ENCODE measurements around the gene MUTYH.

The MUTYH gene

GRCh38 chr1:45348609-45348965, 8.3 kb upstream of the MUTYH start:
- no peak for DNase-seq

DNA sequence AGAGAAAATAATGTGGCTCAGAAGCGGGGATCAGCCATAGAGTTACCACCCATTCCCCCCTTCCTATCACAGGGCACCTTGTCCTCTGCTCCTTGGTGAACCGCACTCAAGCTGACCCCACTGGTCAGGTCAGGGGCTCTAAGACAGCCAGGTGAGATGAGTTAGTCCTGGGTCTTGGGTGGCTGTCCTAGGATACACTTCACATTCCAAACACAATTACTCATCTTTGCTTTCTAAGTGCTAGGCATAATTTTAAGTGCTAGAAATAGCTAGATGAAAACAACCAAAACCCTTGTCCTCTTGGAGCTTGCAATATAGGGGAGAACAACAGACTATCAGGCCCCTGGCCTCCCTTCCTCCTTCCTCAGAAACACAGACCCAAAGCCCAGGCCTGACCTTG, 7.8 kb upstream of the MUTYH start:
- no peak for DNase-seq

GRCh38 chr1:45346473-45346872, 6.2 kb upstream of the MUTYH start:
- no peak for DNase-seq

DNA sequence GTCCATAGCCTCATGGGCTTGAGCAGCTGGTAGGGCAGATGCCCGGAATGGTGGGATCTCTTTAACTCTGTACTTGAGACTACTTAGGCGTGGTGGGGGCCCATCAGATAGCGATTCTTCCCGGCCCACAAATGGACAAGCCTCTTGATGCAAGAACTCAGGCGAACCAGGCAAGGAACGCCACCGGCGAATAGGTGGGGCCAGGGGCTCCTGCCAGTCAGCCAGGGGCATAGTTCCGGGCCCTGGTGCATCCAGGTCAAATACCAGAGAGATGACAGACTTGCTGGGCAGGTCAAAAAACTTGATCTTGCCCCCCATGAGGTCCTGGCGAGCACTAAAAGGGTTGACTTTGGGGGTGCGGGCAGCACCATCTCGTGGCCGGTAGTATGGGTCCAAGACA, 4.8 kb upstream of the MUTYH start:
- no peak for DNase-seq

DNA sequence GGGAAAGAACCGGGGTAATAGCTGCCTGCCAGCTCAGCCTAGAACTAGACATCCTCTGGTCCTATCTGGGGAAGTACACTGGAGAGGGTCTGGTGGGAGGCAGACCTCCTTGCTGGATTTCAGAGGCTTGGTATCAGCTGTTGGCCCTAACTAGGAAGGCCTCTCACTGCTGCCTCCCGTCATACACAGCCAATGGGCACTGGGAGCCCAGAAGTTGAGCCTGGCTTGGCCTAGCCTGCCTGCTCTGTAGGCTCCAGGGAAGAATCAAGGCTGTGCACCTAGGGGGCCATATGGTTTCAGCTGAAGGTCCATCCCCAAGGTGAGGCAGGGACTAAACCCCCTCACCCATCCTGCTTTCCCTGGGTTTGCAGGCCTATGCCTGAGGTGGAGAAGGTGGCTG, 4.3 kb upstream of the MUTYH start:
- no peak for DNase-seq

DNA sequence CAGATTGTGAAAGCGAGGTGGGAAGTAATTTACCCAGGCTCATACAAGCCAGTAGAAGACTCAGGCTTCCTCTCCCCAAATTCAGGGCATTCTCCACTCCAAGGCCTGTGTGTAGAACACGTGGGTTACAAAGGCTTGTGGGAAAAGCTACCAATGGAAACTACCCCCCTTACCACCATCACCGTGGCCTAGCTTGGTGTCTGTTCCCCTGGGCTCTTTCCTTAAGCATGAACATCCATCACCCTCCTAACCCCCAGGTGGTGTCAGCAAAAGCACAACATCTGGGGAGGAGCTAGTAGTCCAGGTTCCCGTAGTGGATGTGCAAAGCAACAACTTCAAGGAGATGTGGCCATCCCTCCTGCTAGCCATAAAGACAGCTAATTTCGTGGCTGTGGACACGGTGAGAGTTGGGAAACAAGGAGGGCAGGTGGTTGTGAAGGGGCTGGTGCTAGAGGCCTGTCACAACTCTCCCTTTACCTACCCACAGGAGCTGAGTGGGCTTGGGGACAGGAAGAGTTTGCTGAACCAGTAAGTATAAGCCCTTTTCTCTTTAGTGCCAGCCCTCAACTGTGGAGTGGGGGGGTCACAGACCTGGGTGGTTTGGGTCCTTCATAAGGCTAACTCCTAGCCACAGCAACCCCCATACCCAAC, 701 bp upstream of the MUTYH start:
- no peak for DNase-seq

DNA sequence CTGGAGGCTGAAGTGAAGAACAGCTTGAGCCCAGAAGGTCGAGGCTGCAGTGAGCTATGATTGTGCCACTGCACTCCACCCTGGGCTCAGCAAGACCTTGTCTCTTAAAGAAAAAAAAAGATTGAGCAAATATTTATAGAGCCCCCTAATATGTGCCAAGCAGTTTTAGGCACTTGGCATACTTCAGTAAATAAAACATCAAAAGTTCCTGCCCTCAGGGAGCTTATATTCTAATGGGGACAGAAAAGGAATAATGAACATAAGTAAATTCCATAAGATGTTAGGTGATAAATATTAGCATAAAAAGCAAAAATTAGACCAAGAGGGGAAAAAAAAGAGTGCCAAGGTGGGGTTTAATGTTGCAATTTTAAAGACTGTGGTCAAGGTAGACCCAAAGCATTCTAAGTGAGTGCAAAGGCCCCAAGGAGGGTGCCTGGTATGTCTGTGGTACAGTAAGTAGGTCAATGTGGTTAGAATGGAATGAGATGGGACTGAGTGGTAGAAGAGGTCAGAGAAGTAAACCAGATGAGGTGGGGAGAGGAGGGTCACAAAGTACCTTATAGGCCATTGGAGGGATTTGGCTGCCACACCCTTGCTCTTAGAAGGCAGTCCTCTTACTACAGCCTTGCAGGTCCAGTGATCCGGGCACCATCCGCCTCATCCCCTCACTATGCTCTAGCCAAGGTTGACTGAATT, 2.5 kb downstream of the MUTYH start:
- DNase-seq = no peak

- no peak for DNase-seq
These were observed 4.3 kb downstream of the MUTYH start for GRCh38 chr1:45335855-45336324.

DNA sequence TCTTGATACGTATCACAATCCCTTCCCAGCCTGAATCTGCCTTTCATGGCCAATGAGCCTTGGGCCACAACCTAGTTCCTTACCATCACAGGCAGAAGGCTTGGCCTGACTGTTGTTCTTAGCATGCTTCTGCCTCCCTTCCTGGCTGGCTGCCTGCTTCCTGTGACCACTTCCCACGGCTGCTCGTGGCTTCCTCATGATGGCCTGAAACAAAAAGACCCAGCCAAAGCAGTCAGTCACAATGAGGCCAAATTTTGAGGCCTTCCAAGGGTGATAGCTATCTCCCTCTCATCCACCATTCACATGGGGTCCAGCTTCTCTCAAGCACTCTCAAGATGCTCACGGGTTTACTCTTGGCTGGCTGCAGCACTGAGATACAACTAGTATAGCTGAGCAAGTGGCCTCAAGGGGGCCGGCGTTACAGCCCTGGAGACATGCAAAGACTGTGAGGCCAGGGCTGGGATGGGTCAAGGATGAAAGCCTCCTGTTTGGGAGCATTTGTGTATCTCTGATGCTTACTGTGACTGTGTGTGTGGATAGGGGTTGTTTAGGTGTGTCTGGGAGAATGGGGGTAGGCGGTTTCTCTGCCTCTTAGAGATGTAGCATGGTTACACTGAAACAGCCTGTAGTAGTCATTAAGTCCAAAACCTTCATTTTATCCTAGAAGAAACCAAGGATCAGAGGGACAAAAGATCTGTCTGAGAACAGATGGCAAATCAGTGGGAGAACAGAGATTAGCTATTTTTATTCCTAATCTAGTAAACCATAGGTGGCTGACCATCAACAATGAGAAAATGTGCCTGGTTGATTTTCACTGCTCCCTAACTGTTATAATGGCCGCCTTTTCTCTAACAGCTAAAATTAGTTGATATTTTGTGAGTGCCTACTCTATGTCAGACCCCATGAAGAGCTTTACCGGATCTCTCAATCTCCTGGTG, 5.7 kb downstream of the MUTYH start:
- no peak for DNase-seq

- DNase-seq = no peak
These were observed 7.9 kb downstream of the MUTYH start for GRCh38 chr1:45332346-45332720.

DNA sequence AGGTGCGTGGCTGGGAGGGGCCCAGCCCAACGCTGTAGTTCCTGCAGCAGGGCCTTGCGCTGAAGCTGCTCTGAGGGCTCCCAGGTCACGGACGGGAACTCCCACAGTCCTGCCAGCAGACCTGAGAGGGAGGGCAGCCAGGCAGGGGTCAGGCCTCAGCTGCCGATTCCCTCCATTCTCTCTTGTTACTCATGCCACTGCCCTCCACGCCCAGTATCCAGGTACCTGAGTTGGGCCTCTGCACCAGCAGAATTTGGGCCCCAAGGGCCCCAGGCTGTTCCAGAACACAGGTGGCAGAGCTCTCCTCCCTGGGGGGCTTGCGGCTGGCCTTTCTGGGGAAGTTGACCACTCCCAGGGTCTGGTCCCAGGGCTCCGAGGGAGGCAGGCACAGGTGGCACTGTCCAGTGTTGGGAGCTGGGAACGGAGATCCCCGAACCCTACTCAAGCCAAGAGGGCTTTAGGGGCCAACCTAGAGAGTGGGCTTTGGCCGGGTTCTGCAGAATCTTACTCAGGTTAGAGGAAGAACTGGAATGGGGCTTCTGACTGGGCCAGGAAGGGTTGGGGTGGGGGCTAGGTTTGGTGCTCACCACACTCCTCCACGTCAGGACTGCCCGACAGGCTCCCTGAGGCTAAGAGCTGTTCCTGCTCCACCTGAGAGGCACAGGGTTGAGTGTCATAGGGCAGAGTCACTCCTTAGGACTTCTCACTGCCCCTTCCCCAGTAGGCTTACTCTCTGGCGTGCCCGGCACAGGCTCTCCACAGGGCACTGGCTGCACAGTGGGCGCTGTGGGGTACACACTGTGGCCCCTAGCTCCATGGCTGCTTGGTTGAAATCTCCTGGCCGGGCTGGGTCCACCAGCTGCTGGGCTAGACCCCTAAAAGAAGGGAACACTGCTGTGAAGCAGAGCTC, 8.5 kb downstream of the MUTYH start:
- no peak for DNase-seq

- no peak for DNase-seq
These were observed 10.8 kb downstream of the MUTYH start for GRCh38 chr1:45329445-45329844.

- no peak for DNase-seq
These were observed 11.6 kb downstream of the MUTYH start for GRCh38 chr1:45328680-45329079.

DNA sequence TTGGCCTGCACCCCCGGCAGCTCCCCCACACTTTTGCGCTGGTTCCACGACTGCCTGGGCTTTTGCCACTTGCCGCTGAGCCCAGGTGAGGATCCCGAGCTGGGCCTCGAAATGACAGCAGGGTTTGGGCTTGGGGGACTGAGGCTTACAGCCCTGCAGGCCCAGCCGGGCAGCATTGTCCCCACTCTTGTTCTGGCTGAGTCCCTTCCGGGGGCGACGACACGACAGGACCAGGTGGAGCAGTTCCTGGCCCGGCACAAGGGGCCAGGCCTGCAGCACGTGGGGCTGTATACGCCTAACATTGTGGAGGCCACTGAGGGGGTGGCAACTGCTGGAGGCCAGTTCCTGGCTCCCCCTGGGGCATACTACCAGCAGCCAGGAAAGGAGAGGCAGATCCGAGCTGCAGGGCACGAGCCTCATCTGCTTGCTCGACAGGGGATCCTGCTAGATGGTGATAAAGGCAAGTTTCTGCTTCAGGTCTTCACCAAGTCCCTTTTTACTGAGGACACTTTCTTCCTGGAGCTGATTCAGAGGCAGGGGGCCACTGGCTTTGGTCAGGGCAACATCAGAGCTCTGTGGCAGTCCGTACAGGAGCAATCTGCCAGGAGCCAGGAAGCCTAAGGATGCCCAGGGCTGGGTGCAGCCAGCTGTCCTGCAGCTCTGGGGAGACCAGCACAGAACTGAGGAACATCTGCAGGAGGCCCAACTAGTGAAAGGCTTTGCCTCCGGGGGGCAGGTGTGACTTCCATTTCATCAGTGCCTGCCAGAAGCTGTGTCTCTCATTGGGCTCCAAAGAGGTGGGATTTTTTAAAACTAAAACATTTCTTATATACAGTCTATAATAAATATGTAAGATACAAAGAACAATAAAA, 12.4 kb downstream of the MUTYH start:
- DNase-seq = no peak

- DNase-seq = peak; percentile 28
These were observed 13.3 kb downstream of the MUTYH start, which contains the start of gene HPDL for GRCh38 chr1:45326627-45327623. HPDL (plus strand) TSS chr1:45326895; CDS start chr1:45327149, 254 bp downstream.

DNA sequence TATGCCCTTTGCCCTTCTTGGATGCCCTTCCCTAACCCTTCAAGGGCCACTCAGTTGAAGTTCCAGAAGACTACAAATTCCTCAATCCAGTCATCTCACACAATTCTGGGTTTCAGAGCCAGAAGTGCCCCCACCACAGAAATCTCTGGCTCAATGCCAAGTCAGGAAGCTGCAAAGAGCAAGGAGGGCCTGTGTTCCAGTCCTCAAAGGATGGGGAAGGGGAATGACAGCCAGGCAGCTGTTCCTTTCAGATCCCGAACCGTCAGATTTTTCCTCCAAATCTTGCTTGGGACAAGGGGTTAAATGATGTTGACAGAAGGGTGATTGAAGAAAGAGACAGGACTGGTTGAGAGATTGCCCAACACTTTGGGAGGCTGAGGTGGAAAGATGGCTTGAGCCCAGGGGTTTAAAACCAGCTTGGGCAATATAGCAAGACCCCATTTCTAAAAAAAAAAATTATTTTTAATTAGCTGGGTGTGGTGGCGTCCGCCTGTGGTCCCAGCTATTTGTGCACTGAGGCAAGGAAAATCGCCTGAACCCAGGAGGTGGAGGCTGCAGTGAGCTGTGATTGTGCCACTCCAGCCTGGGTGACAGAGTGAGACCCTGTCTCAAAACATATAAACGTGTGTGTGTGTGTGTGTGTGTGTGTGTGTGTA, 14.3 kb downstream of the MUTYH start:
- no peak for DNase-seq

DNA sequence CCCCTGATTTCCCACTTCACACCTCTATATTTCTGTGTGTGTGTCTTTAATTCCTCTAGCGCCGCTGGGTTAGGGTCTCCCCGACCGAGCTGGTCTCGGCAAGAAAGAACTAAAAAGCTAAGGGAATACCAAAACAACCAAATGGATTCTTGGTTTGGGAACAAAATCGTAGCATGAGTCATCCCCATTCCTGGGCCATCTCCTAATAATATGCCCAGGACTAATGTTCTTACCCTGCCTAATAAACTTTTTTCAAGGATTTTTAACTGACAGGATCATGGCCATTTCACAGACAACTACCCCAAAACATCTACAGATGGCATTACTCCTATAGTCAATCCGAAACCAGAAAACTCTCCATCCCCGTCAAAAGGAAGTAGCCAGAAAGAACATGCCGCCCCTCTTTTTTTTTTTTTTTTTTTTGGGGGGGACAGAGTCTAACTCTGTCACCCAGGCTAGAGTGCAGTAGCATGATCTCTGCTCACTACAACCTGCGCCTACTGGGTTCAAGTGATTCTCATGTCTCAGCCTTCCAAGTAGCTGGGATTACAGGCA, 17.7 kb downstream of the MUTYH start:
- DNase-seq = no peak

DNA sequence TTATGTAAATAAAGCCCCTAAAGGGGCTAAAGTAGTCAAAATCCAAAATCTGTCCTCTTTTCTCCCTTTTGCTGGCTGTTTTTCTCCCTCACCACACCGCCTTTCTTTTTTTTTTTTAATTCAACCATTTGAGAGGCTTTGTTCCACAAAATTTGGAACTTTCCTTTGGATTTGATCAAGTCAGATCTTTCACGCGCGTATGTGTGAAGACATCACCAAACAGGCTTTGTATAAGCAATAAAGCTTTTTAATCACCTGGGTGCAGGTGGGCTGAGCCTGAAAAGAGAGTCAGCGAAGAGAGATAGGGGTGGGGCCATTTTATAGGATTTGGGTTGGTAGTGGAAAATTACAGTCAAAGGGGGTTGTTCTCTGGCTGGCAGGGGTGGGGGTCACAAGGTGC, 18.8 kb downstream of the MUTYH start:
- no peak for DNase-seq

- no peak for DNase-seq
These were observed 20.5 kb downstream of the MUTYH start for GRCh38 chr1:45319761-45320160.

All from activated gamma-delta T cell (primary cell).